Measurements from ENCODE around the gene GRIN3A. TPM values are rescaled to one million over a fixed set of nuclear protein-coding genes. Genes with fewer than 3 reads are reported as not detected.
A peak's percentile ranks its signal among the peaks of the same experiment; 100 is the strongest.

The GRIN3A gene
- total RNA-seq, 1 experiment from 2014 or later, result not detected

DNA sequence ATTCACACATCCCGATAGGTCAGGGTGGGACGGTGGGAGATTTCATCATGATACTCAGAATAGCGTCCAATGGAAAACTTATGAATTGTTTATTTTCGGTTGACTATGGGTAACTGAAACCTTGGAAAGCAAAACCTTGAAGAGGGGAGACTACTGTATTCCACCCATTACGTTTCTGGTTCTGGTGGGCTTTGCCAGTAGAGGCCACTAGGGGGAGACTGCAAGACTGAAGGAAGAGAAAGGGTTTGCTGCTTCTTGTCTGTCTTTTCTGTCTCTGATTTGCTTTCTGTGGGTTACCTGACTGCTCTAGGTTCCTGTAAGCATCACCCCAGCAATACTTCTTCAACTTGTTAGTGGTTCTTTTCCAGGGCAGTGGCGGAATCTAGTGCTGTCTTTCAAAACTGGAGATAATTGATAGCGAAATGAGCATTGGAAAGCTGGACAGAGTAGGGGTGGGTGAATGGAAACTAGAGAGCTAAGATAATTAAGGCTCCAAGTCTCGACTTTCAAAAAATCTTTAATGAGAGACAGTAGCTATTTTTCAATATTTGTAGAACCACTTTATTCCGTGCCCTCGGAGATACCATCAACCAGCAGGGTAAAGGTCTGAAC is 27.0 kb downstream of the GRIN3A start:
- Histone ChIP-seq H3K18ac (ENCODE audit: insufficient read length, low read depth, low read length) (no peak overlapping the region), H4K91ac (ENCODE audit: insufficient read length, low read depth, low read length) (no peak overlapping the region), H2BK15ac (ENCODE audit: low read depth, low read length) (no peak overlapping the region), H3K23ac (ENCODE audit: insufficient read length, low read depth, low read length) (no peak overlapping the region), H3K27ac (ENCODE audit: insufficient read length, low read depth, low read length) (no peak overlapping the region), H2AK5ac (ENCODE audit: insufficient read length, low read length) (no peak overlapping the region), H2AFZ (ENCODE audit: low read length) (no peak overlapping the region), H3K27me3 (ENCODE audit: insufficient read depth, low read length) (no peaks in the 10 kb centered on the region), H3K79me2 (ENCODE audit: insufficient read depth, low read length) (no peaks in the 10 kb centered on the region), H3K56ac (ENCODE audit: insufficient read length, low read depth, low read length) (no peak overlapping the region), H2BK20ac (ENCODE audit: low read depth, low read length, poor library complexity, severe bottlenecking) (no peak overlapping the region), H3K23me2 (ENCODE audit: insufficient read length, low read depth, low read length, poor library complexity, severe bottlenecking) (no peaks in the 10 kb centered on the region), H2BK120ac (ENCODE audit: low read depth, low read length, poor library complexity, severe bottlenecking) (no peak overlapping the region), H3K4me2 (ENCODE audit: insufficient read depth, insufficient read length, low read length) (no peak overlapping the region), H2BK12ac (ENCODE audit: insufficient read length, low read depth, low read length) (no peak overlapping the region), H3K4me1 (ENCODE audit: insufficient read depth, low read length) (no peaks in the 10 kb centered on the region), H3K79me1 (ENCODE audit: insufficient read depth, low read depth, low read length, poor library complexity, severe bottlenecking) (no peaks in the 10 kb centered on the region), H4K8ac (replicated peaks; ENCODE audit: insufficient read length, low read depth, low read length) (no peak overlapping the region), H4K20me1 (ENCODE audit: control insufficient read depth, insufficient read depth, insufficient read length) (no peaks in the 10 kb centered on the region), H3K14ac (ENCODE audit: insufficient read depth, low read length) (no peak overlapping the region), H2BK5ac (ENCODE audit: insufficient read length, low read length) (no peak overlapping the region), H3K9ac (ENCODE audit: extremely low read depth, insufficient read length, low read length) (no peak overlapping the region), H3T11ph (ENCODE audit: low read length) (no peak overlapping the region), H3K4ac (ENCODE audit: low read depth, low read length) (no peak overlapping the region), H4K5ac (ENCODE audit: insufficient read length, low read depth, low read length) (no peak overlapping the region), H3K9me3 (ENCODE audit: control insufficient read depth, low read depth, low read length) (no peaks in the 10 kb centered on the region)
- peaks cover 3 to 4% of the 10 kb centered on the region in 2 experiments for H3K4me1 Mint-ChIP-seq
- no peak overlapping the region for H3K27ac Mint-ChIP-seq
- no peaks in the 10 kb centered on the region for H3K36me3 Mint-ChIP-seq (ENCODE audit: insufficient read depth in 1 of 3, low read depth in 3 of 3)
- WGBS (ENCODE audit: extremely low coverage, insufficient read length, low lambda C conversion rate), result no CpG with 5 or more reads among the region's 10 CpGs
- TF ChIP-seq, protein P1, sequence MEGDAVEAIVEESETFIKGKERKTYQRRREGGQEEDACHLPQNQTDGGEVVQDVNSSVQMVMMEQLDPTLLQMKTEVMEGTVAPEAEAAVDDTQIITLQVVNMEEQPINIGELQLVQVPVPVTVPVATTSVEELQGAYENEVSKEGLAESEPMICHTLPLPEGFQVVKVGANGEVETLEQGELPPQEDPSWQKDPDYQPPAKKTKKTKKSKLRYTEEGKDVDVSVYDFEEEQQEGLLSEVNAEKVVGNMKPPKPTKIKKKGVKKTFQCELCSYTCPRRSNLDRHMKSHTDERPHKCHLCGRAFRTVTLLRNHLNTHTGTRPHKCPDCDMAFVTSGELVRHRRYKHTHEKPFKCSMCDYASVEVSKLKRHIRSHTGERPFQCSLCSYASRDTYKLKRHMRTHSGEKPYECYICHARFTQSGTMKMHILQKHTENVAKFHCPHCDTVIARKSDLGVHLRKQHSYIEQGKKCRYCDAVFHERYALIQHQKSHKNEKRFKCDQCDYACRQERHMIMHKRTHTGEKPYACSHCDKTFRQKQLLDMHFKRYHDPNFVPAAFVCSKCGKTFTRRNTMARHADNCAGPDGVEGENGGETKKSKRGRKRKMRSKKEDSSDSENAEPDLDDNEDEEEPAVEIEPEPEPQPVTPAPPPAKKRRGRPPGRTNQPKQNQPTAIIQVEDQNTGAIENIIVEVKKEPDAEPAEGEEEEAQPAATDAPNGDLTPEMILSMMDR (conservative IDR thresholded peaks at IDR 0.05), result peak; percentile 87
- H3K27me3 Mint-ChIP-seq (ENCODE audit: low read depth), result peaks cover 23% of the 10 kb centered on the region
- DNase-seq, result peak; percentile 57
- H3K9me3 Mint-ChIP-seq, result no peaks in the 10 kb centered on the region
- no peak overlapping the region for H3K4me3 Mint-ChIP-seq

Data from H9 (cell line).